GM18858 (cell line): Measurements from ENCODE around the gene ARRDC1.
A peak's percentile ranks its signal among the peaks of the same experiment; 100 is the strongest.
"Not testable (repeated sequence)": the region's sequence is repeated elsewhere in the genome, so short reads cannot be mapped to it uniquely, and the experiment has no call there.

Source experiments
- ATAC-seq: cut with Tn5 transposase; IDR thresholded peaks from one replicate; pipeline ENCODE4 v1.9.1; 2021; ENCODE audit not compliant: unreplicated experiment

ARRDC1 gene, protein sequence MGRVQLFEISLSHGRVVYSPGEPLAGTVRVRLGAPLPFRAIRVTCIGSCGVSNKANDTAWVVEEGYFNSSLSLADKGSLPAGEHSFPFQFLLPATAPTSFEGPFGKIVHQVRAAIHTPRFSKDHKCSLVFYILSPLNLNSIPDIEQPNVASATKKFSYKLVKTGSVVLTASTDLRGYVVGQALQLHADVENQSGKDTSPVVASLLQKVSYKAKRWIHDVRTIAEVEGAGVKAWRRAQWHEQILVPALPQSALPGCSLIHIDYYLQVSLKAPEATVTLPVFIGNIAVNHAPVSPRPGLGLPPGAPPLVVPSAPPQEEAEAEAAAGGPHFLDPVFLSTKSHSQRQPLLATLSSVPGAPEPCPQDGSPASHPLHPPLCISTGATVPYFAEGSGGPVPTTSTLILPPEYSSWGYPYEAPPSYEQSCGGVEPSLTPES

DNA sequence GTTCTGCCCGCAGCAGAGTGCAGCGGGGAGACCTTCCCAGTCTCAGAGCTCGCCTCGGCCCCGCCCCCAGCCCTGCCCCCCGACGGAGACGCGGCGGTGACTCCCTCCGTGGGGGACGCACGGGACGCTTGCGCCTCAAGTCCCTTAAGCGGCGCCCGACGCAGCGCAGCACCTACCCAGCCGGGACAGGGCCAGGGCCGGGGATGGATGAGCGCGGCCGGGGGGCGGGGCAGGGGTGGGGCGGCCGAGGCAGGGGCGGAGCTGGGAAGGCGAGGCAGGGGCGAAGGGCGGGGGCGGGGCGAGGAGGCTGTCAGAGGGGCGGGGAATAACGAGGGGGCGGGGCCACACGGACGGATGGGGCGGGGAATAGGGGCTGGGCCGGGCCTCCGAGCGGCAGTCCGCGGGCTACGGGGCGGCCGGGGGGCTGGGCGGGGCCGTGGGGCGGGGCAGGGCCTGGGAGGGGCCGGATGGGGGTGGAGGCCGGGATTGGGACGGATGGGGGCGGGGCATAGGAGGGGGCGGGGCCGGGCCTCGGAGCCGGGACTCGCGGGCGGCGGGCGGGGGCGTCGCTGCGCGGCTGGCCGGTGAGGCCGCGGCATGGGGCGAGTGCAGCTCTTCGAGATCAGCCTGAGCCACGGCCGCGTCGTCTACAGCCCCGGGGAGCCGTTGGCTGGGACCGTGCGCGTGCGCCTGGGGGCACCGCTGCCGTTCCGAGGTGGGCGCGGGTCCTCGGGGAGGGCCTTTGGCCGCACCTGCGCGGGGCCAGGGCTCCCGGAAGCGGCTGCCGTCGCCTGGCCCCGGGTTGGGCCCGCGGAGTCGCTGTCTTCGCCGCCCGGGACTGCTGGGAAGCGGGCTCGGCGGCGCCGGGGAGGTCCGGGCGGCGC is at the start of gene ARRDC1:
Gene ARRDC1, plus strand, starts transcription at position 566 of the 884 bp plus-strand sequence. Its CDS starts 32 bp downstream, at position 598.
- ATAC-seq: no peak

DNA sequence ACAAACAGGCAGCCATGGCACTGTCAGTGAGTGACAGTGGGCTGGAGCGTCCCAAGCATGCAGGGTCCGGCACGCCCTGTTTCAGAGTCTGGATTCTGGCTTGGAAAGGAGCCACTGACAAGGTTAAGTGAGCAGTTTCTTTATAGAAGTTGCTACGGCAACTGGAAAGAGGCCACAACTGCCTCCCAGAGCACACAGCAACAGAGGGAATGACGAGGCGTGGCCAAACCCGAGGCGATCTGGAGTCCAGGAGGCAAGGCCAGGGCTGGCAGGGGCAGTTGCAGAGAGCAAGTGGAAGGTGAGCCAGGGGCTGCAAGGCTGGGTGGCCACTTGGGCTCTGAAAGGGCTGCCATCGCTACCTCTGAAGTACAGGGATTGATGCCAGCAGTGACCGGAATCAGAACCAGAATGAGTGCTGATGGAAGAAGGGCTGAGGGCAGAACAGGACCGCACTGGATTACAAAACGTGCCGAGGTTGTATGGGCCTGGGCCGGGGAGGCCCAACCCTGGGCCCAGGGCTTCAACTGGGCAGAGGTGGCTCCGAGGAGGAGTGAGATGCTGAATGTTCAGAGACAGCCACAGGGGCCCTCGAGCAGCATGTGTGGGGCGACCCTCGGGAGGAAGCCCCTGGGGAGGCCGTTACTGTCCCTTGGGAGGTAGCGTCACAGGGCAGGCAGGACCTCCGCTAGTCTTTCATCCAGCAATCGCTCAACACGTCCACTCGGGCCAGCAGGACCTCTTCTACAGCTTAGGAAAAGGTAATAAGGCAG is 49.2 kb upstream of the ARRDC1 start:
- no peak for ATAC-seq

DNA sequence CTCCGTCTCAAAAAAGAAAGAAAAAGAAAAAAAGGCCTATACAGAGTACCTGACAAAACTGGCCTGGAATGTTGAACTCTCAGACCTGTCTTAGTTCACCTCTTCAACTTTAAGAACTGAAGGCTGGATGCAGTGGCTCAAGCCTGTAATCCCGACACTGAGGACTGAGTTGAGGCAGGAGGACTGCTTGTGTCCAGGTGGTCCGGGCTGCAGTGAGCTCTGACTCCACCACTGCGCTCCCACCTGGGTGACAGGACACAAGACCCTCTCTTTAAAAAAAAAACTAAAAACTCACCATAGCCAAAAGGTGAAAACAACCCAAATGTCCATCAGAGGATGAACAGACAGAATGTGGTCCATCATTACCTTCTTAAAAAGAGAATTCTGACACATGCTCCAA is 47.4 kb upstream of the ARRDC1 start:
- ATAC-seq: no peak

DNA sequence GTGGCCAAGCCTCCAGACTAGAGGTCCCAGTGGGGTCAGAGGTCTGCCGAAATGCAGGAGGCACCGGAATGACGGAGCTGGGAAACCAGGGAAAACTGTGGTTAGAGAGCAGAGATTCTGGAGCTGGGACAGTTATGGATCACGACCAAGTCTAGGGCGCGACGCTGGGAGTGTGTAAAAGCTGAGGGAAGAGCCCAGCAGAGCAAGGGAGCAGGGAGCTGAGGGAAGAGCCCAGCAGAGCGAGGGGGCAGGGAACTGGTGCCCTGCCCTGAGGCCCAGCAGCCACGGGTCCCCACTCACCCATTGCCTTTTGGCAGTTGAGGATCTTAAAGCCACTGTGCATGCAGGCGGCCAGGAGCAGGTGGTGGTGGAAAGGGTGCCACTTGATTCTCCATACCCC is 41.4 kb upstream of the ARRDC1 start:
- ATAC-seq: no peak

DNA sequence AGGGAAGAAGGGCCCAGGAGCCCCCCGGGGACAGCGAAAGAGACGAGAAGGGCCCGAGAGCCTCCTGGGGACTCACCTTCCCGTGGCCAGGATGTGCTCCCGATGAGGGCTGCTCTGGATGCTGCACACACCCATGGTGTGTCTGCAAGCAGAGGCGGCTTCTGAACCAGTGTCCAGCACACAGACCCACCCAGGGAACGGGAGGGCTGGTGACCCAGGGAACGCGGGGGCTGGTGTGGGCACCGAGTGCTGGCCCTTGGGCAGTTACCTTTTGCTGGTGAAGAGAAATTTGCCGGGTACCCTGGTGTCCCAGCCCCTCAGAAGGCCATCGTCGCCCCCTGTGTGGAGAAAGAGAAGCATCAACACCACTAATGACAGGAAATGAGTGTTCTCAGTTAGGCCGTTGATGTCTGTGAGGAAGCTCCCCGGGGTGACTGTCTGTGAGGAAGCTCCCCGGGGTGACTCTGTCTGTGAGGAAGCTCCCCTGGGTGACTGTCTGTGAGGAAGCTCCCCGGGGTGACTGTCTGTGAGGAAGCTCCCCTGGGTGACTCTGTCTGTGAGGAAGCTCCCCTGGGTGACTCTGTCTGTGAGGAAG is 40.6 kb upstream of the ARRDC1 start:
- ATAC-seq: no peak

DNA sequence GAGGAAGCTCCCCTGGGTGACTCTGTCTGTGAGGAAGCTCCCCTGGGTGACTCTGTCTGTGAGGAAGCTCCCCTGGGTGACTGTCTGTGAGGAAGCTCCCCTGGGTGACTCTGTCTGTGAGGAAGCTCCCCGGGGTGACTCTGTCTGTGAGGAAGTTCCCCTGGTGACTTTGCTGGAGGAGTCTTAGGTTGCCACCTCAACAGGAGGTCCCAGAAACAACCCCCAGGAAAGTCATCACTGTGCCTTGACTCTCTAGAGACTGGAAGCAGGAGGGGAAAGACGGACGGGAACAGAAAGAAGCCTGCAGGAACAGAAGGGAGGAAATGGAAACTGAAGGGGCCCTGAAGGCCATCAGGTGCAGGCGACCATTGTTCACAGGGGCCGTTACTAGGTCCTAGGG is 37.0 kb upstream of the ARRDC1 start:
- not testable (repeated sequence) for ATAC-seq

DNA sequence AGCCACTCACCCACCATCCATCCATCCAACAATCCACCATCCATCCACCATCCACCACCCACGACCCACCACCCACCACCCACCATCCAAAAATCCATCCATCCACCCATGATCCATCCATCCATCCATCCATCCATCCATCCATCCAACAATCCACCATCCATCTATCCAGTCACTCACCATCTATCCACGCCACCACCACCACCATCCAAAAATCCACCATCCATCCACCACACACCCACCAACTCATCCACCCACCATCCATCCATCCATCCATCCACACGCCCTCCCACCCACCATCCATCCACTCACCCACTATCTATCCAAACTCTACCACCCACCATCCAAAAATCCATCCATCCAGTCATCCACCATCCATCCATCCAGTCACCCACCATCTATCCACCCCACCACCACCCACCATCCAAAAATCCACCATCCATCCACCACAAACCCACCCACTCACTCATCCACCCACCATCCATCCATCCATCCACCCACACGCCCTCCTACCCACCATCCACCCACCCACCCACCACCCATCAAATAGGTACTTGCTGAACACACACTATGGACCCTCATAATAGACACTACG is 35.8 kb upstream of the ARRDC1 start:
- ATAC-seq: no peak

DNA sequence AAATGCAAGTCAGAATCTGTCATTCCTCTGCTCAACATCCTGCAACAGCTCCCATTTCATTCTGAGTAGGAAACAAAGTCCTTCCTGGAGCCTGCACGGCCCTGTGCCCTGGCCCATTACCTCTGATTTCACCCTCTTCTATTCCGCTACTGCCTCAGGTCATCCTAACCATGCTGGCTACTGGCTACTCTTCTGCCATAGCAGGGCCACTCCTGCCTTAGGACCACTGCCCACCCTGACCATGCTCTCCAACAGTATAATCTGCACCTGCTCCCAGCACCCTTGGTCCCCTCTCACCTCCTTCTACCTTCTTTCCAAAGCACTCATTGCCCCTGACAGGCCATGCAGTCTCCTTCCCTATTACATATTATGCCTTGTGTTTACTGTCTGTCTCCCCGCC is 34.9 kb upstream of the ARRDC1 start:
- ATAC-seq: no peak

DNA sequence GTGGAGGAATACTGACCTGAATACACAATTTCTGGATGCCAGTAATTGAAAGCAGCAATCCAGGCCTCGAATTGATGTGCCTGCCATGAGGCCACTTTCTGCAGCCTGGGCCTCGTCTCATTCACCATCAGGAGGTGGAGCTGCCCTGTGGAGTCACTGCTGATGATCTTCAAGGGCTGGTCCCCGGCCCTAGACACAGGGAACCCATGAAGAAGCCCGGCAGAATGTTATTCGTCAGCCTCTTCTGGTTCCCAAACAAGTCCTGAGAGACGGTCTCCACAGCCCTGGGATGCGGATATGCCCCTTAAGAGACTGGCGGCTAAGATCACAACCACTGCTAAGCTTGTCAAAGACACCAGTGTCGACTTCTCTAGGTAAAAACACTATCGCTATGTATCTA is 31.3 kb upstream of the ARRDC1 start:
- no peak for ATAC-seq

DNA sequence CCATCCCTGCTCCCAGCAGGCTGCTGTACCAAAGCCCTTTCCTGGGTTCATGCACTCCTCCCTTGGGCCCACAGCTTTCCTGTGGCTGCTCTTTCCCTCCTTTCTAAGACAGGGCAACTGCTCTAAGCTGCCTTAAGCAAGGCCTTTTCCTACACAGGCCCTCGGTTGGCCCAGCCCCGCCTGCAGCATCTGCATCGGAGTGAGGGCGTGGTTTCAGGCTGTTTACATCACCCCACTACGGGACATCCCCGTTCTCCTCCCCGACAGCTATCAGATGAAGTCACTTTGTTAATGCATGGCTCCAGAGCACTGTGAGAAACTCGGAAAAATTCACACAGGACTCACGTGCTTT is 30.1 kb upstream of the ARRDC1 start:
- ATAC-seq: no peak

DNA sequence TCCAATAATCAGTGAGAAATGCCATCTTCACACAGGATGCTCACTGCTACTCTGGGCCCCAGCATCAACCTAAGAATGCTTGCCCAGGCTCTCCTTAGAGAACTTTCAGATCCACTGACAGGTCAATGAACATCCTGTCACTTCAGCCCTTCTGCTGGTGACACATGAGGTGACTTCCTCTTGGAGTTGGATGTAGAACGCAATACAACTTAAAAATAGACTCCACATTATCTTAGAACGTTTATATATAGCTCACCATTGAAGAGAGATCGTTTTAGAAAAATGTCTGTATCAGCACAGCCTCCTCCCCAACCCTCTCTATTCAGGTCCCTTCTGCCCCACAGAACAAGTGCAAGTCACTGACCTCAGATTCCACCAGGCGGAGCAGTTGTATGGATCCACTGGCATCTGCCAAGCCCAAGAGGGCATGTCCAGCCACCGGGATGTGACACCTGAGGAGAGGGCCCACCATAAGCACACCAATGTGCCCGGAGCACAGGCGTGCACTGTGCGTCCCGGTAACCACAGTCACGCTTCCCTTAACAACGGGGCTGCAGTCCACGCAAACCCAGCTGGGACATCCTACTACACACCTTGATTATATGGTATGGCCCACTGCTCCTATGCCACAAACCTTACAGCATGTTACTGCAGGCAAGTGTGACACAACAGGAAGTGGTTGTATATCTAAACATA is 29.6 kb upstream of the ARRDC1 start:
- no peak for ATAC-seq

DNA sequence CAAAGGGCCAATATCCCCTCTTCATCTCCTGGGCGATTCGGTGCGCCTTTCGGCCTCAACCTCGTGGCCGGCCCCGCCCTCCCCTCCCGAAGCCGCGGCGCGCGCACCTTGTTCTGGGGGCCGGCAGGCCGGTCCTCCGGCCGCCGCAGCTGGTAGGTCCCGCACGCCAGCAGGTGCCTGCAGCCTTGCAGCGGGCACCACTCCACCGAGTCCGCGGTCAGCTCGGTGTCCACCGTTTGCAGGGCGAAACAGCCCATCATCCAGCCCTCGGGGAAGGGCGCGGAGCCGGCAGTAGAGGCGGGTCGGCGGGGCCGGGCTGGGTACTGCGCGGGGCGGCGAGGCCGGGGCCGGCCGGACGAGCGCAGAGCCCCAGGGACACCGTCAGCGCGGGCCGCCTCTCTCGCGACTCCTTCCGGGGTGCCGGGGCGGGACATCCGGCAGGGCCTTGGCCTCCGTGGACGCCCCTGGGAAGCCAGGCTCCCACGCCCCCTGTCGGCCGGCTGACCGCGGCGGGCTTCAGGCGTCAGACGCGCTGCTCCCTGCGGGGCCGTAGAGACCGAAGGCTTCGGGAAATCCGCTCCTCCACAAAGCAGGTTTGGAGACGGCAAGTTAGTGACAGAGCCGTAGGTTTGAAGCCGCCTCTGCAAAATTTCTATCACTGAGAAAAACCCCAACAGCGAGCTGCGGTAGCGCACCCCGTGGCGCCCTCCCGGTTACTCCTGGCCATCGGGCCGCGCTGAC is 26.8 kb upstream of the ARRDC1 start, which contains the start of gene DPH7:
Gene DPH7, minus strand, starts transcription at position 408 of the 741 bp plus-strand sequence. Its CDS starts 148 bp downstream, at position 260.
- ATAC-seq: peak; percentile 72

DNA sequence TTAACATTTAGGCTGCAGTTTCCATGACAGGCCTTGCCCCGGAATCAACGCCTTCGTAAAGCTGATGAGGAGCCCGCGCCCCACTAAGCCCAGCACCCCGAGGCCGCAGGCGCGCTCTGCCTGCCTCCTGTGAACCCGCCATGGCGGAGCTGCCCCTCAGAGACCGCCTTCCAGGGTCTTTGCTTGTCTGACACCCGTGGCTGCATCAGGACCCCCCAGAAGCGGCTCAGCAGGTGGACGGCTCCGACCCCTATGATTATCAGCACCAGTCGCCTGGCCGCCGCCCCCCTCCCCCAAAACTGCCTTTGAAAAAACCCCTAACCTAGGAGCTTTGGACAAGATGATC is 26.3 kb upstream of the ARRDC1 start:
- no peak for ATAC-seq

DNA sequence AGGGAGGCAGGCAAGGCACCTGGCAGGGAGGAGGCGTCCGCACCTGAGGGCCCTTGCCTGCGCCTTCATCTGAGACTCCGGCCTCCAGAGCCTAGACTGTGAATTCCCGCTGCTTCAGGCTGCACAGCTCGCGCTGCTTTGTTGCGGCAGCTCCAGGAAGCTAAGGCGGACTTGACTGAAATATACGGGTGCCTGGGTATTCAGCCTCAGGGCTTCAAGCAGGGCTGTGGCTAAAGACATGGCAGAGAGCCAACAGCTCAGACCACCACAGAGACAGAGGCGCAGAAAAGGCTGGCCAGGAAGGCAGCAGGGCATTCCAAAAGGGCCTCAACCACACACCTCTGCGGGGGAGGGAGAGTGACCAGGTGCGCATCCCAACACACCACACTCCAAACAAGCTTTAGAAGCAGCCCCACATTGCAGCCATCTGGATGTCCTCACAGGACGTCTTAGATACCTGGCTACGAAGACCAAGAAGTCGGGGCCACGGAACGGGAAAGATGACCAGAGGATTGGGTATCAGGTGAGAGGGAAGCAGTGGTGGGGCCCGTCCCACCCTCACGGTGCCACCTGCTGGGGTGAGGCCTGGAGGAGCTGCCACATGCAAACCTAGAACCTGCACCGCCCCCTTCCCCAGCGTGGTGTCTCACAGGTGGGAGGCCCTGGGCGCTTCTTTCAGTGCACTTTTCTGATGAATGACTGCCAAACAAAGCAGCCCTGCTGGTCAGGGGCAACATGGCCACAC is 25.1 kb upstream of the ARRDC1 start:
- ATAC-seq: no peak

DNA sequence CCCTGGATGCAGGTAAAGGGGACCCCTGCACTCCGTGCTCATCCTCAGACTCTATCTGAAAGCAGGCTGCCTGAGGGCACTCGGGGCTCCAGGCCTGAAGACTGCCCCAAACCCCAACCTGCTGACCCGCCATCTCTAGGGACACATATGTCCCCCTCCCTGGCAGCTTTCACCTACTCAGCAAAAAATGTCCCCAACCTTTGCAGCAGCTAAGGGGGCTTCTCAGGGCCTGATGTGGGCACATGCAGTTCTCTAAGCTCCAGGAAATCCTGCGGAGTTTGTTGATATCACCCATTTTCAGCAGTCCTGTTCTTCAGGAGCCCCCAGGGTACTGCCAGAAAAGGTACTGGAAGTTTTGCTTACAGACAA is 24.5 kb upstream of the ARRDC1 start:
- no peak for ATAC-seq

DNA sequence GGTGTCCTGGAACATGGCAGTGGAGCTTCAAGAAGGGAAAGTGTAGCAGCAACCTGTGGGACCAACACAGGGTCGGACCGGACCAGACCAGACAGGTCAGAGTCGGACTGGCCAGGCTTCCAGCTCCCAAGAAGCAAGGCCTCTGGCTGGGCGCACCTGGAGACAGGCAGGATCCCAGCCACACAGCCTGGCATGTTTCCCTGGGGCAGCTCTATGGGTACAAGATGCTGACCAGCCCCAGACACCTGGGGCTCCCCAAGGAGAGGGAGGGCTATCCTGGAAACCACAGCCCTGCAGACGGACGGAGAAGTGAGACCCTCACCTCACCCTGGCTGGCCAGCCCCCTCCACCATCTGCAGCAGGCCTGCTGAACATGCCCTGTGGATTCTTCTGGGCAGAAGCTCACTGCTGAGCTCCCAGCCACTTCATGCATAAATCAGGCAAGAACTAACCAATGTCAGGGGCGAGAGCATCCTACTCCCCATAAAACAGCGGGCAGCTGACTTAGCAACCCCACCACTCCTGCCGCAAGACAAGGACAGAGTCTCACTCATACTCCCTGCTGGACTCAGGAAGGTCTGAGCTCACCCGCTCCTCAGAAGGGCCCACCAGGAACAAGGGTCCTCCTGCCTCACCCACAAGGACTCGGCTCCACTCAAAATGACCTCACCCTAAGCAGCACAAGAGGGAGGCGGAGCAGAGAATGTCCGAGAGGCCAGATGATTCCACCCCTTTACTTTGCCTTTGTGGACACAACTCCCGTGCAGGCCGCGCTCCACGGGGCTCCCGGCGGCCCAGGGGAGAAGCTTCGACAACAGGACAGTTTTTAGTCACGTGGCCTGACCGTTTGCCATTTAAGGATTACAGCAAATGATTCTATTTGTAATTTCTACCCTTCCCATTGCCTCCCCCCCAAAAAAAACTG is 23.9 kb upstream of the ARRDC1 start:
- ATAC-seq: no peak

DNA sequence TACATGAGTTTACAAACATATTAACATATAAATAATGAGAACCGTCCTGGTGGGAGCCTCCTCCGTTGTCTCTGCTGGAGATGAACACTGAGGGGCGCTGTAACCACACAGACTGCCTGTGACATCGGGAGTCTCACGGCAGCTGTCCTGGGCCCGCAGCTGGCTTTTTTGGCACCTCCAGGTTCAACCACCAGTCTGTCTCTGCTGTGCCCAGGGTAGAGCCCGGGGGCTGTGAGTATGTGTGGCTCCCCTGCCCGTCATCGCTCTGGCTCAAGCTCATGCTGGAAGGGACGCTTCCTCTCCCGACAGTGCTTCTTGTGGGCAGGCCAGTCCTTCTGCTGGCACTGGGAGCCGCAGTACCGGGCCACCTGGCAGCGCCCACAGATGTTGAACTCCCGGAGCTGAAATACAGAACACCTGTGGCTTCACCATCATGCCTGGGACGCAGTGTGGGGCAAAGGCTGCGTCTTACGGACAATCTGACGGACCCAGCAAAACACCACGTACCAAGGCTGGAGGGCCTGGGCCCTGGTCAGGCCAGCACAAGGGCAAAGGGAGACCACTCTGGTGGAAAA is 23.1 kb upstream of the ARRDC1 start:
- no peak for ATAC-seq
